ENCODE data around the gene KCNAB1.

DNA sequence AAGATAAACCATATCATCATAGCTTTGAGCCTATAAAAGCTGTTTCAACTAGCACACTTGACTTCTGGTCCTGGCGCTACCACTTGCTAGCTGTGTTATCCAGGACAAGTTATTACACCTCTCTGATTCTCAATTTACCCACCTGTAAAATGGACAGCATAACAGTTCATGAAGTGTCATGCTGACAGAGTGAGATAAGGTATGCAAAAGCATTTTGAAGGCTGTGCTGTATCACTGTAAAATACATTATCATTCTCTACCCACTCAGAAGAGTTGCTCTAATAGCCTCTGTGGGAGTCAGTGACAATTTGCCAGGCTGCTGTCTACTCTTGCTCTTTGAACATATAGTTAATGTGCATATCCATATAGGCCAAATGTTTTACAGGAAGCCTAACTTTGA lies 341.5 kb downstream of the KCNAB1 start:
- TF ChIP-seq POLR2AphosphoS5 (IDR thresholded peaks at IDR 0.05; ENCODE audit: low read depth, low read length): no peak
- TF ChIP-seq, protein P1, sequence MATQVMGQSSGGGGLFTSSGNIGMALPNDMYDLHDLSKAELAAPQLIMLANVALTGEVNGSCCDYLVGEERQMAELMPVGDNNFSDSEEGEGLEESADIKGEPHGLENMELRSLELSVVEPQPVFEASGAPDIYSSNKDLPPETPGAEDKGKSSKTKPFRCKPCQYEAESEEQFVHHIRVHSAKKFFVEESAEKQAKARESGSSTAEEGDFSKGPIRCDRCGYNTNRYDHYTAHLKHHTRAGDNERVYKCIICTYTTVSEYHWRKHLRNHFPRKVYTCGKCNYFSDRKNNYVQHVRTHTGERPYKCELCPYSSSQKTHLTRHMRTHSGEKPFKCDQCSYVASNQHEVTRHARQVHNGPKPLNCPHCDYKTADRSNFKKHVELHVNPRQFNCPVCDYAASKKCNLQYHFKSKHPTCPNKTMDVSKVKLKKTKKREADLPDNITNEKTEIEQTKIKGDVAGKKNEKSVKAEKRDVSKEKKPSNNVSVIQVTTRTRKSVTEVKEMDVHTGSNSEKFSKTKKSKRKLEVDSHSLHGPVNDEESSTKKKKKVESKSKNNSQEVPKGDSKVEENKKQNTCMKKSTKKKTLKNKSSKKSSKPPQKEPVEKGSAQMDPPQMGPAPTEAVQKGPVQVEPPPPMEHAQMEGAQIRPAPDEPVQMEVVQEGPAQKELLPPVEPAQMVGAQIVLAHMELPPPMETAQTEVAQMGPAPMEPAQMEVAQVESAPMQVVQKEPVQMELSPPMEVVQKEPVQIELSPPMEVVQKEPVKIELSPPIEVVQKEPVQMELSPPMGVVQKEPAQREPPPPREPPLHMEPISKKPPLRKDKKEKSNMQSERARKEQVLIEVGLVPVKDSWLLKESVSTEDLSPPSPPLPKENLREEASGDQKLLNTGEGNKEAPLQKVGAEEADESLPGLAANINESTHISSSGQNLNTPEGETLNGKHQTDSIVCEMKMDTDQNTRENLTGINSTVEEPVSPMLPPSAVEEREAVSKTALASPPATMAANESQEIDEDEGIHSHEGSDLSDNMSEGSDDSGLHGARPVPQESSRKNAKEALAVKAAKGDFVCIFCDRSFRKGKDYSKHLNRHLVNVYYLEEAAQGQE (IDR thresholded peaks at IDR 0.05; ENCODE audit: insufficient read depth in 1 of 2, low read depth in 2 of 2, low read length in 2 of 2): no peak

Data from PFSK-1 (cell line).